ENCODE results near the gene NRIP1. TPM values are rescaled to one million over a fixed set of nuclear protein-coding genes. Genes with fewer than 3 reads are reported as not detected.
A peak's percentile ranks its signal among the peaks of the same experiment; 100 is the strongest.

Gene NRIP1
- total and polyA plus RNA-seq, 2 experiments from 2014 or later = 9.1 to 16.8 TPM

- no peaks in the 10 kb centered on the region for H3K4me1 ChIP-seq (ENCODE audit: low read depth)
- no peaks in the 10 kb centered on the region for H3K27me3 ChIP-seq
- DNase-seq (ENCODE audit: low read depth in 1 of 2, low spot score in 1 of 2) = no peak
- no peaks in the 10 kb centered on the region for H3K9me3 ChIP-seq (ENCODE audit: low read depth)
- H3K36me3 ChIP-seq = no peaks in the 10 kb centered on the region
- TF ChIP-seq CTCF (IDR thresholded peaks at IDR 0.05; ENCODE audit: low read depth, low read length) = no peak
- no peak overlapping the region for H3K4me3 ChIP-seq
- no peak overlapping the region for H3K27ac ChIP-seq
Measured at GRCh38 chr21:14955936-14956520, 108.8 kb downstream of the NRIP1 start.

- no peaks in the 10 kb centered on the region for H3K36me3 ChIP-seq
- peak in 1 of 2 donors; percentile 41 for DNase-seq (ENCODE audit: low read depth in 1 of 2, low spot score in 1 of 2)
- peak; percentile 21 for TF ChIP-seq CTCF (IDR thresholded peaks at IDR 0.05; ENCODE audit: low read depth, low read length)
- H3K4me1 ChIP-seq (ENCODE audit: low read depth) = no peaks in the 10 kb centered on the region
- no peak overlapping the region for H3K4me3 ChIP-seq
- H3K27me3 ChIP-seq = no peaks in the 10 kb centered on the region
- no peak overlapping the region for H3K27ac ChIP-seq
- no peaks in the 10 kb centered on the region for H3K9me3 ChIP-seq (ENCODE audit: low read depth)
Measured at GRCh38 chr21:14952916-14953315, 111.9 kb downstream of the NRIP1 start.

- no peaks in the 10 kb centered on the region for H3K4me1 ChIP-seq (ENCODE audit: low read depth)
- DNase-seq (ENCODE audit: low read depth in 1 of 2, low spot score in 1 of 2) = no peak
- H3K4me3 ChIP-seq = no peak overlapping the region
- no peak overlapping the region for H3K27ac ChIP-seq
- no peaks in the 10 kb centered on the region for H3K36me3 ChIP-seq
- no peaks in the 10 kb centered on the region for H3K27me3 ChIP-seq
- H3K9me3 ChIP-seq (ENCODE audit: low read depth) = no peaks in the 10 kb centered on the region
- TF ChIP-seq CTCF (IDR thresholded peaks at IDR 0.05; ENCODE audit: low read depth, low read length) = no peak
Measured at GRCh38 chr21:14949603-14950002, 115.2 kb downstream of the NRIP1 start.

- H3K27ac ChIP-seq = no peak overlapping the region
- no peak for TF ChIP-seq CTCF (IDR thresholded peaks at IDR 0.05; ENCODE audit: low read depth, low read length)
- H3K4me1 ChIP-seq (ENCODE audit: low read depth) = no peaks in the 10 kb centered on the region
- no peaks in the 10 kb centered on the region for H3K27me3 ChIP-seq
- H3K4me3 ChIP-seq = no peak overlapping the region
- H3K36me3 ChIP-seq = no peaks in the 10 kb centered on the region
- no peaks in the 10 kb centered on the region for H3K9me3 ChIP-seq (ENCODE audit: low read depth)
- DNase-seq (ENCODE audit: low read depth in 1 of 2, low spot score in 1 of 2) = no peak
Measured at GRCh38 chr21:14947613-14948160, 117.1 kb downstream of the NRIP1 start.

GRCh38 chr21:14945176-14945575, 119.6 kb downstream of the NRIP1 start:
- Histone ChIP-seq H3K27ac (no peak overlapping the region), H3K9me3 (ENCODE audit: low read depth) (no peaks in the 10 kb centered on the region), H3K4me1 (ENCODE audit: low read depth) (no peaks in the 10 kb centered on the region), H3K36me3 (no peaks in the 10 kb centered on the region), H3K4me3 (no peak overlapping the region), H3K27me3 (no peaks in the 10 kb centered on the region)
- no peak for DNase-seq (ENCODE audit: low read depth in 1 of 2, low spot score in 1 of 2)
- no peak for TF ChIP-seq CTCF (IDR thresholded peaks at IDR 0.05; ENCODE audit: low read depth, low read length)

All from cardiac muscle cell (in vitro differentiated cells and primary cell).